ENCODE results near the gene MNS1.

Gene MNS1

GRCh38 chr15:56459096-56459495, 5.8 kb downstream of the MNS1 start:
- Histone ChIP-seq H3K18ac (ENCODE audit: low read length) (no peak overlapping the region), H2BK120ac (ENCODE audit: insufficient read depth, low read length, poor library complexity) (no peak overlapping the region), H3K4me2 (ENCODE audit: low read length) (no peak overlapping the region), H3K27ac (ENCODE audit: low read depth, low read length) (no peak overlapping the region), H3K4me3 (ENCODE audit: low read depth, low read length) (no peak overlapping the region), H3K9me3 (ENCODE audit: insufficient read depth, low read depth, low read length) (no peaks in the 10 kb centered on the region), H3K9ac (ENCODE audit: low read length) (no peak overlapping the region), H2AK5ac (ENCODE audit: low read length) (no peak overlapping the region), H4K8ac (ENCODE audit: low read depth, low read length) (no peak overlapping the region), H4K12ac (ENCODE audit: low read depth, low read length) (no peak overlapping the region), H3K79me2 (ENCODE audit: control insufficient read depth, insufficient read depth, low read length, poor library complexity) (no peaks in the 10 kb centered on the region), H2BK5ac (ENCODE audit: low read depth, low read length, poor library complexity) (no peak overlapping the region), H3K79me1 (ENCODE audit: low read length) (no peaks in the 10 kb centered on the region), H3K4me1 (ENCODE audit: control insufficient read depth in 1 of 2, insufficient read depth in 2 of 2, low read length in 2 of 2) (no peaks in the 10 kb centered on the region), H2AFZ (ENCODE audit: insufficient read depth, low read length, poor library complexity) (no peak overlapping the region), H2BK12ac (ENCODE audit: low read length) (no peak overlapping the region), H3K4ac (ENCODE audit: low read depth, low read length) (no peak overlapping the region), H4K91ac (ENCODE audit: low read depth, low read length) (no peak overlapping the region), H3K36me3 (ENCODE audit: control insufficient read depth in 1 of 2, insufficient read depth in 2 of 2, low read length in 2 of 2) (no peaks in the 10 kb centered on the region), H3K23ac (ENCODE audit: low read length) (no peak overlapping the region), H3K27me3 (ENCODE audit: insufficient read depth, low read length) (no peaks in the 10 kb centered on the region), H3K14ac (ENCODE audit: low read length) (no peak overlapping the region)
- DNase-seq = no peak
- WGBS (ENCODE audit: extremely low coverage, insufficient coverage, insufficient read length) = no CpG with 5 or more reads among the region's 2 CpGs

- DNase-seq = no peak
- no peaks in the 10 kb centered on the region for H3K9me3 ChIP-seq (ENCODE audit: insufficient read depth, low read depth, low read length)
- H4K12ac ChIP-seq (ENCODE audit: low read depth, low read length) = no peak overlapping the region
- H2AFZ ChIP-seq (ENCODE audit: insufficient read depth, low read length, poor library complexity) = no peak overlapping the region
- H3K27ac ChIP-seq (ENCODE audit: low read depth, low read length) = no peak overlapping the region
- H3K79me2 ChIP-seq (ENCODE audit: control insufficient read depth, insufficient read depth, low read length, poor library complexity) = no peaks in the 10 kb centered on the region
- H3K27me3 ChIP-seq (ENCODE audit: insufficient read depth, low read length) = no peaks in the 10 kb centered on the region
- no peak overlapping the region for H2AK5ac ChIP-seq (ENCODE audit: low read length)
- no peak overlapping the region for H2BK5ac ChIP-seq (ENCODE audit: low read depth, low read length, poor library complexity)
- H3K14ac ChIP-seq (ENCODE audit: low read length) = no peak overlapping the region
- H3K18ac ChIP-seq (ENCODE audit: low read length) = no peak overlapping the region
- no peak overlapping the region for H3K9ac ChIP-seq (ENCODE audit: low read length)
- no peaks in the 10 kb centered on the region for H3K36me3 ChIP-seq (ENCODE audit: control insufficient read depth in 1 of 2, insufficient read depth in 2 of 2, low read length in 2 of 2)
- no peak overlapping the region for H2BK12ac ChIP-seq (ENCODE audit: low read length)
- H3K23ac ChIP-seq (ENCODE audit: low read length) = no peak overlapping the region
- H3K4me1 ChIP-seq (ENCODE audit: control insufficient read depth in 1 of 2, insufficient read depth in 2 of 2, low read length in 2 of 2) = no peaks in the 10 kb centered on the region
- no peak overlapping the region for H3K4me3 ChIP-seq (ENCODE audit: low read depth, low read length)
- H3K79me1 ChIP-seq (ENCODE audit: low read length) = no peaks in the 10 kb centered on the region
- no peak overlapping the region for H4K91ac ChIP-seq (ENCODE audit: low read depth, low read length)
- no peak overlapping the region for H3K4ac ChIP-seq (ENCODE audit: low read depth, low read length)
- no peak overlapping the region for H2BK120ac ChIP-seq (ENCODE audit: insufficient read depth, low read length, poor library complexity)
- no peak overlapping the region for H3K4me2 ChIP-seq (ENCODE audit: low read length)
- H4K8ac ChIP-seq (ENCODE audit: low read depth, low read length) = no peak overlapping the region
- no CpG with 5 or more reads among the region's 3 CpGs for WGBS (ENCODE audit: extremely low coverage, insufficient coverage, insufficient read length)
Observed at GRCh38 chr15:56456229-56456628, 8.7 kb downstream of the MNS1 start.

DNA sequence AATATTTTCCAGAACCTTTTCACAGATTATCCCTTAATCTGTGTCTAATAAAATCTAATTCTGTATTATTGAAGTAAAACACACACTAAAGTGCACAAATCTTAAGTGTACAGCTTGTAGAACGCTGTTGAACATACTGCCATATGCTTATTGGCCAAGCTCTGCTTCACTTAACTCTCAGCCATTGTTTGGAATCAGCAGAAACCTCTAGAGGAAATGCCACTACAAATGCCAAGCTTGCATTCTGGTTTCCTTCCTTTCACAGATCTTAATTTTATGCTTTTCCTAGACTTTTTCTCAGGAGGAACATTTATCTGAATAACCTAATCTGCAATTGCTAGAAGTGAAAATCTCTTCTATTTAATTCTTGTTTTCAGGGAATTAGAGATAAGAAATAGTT, 10.1 kb downstream of the MNS1 start:
- no peak overlapping the region for H4K12ac ChIP-seq (ENCODE audit: low read depth, low read length)
- H3K23ac ChIP-seq (ENCODE audit: low read length) = no peak overlapping the region
- no peak overlapping the region for H2AK5ac ChIP-seq (ENCODE audit: low read length)
- H3K79me1 ChIP-seq (ENCODE audit: low read length) = no peaks in the 10 kb centered on the region
- no peak overlapping the region for H2BK120ac ChIP-seq (ENCODE audit: insufficient read depth, low read length, poor library complexity)
- H2BK5ac ChIP-seq (ENCODE audit: low read depth, low read length, poor library complexity) = no peak overlapping the region
- no peak overlapping the region for H3K18ac ChIP-seq (ENCODE audit: low read length)
- H3K14ac ChIP-seq (ENCODE audit: low read length) = no peak overlapping the region
- H3K79me2 ChIP-seq (ENCODE audit: control insufficient read depth, insufficient read depth, low read length, poor library complexity) = no peaks in the 10 kb centered on the region
- H3K27ac ChIP-seq (ENCODE audit: low read depth, low read length) = no peak overlapping the region
- H3K9me3 ChIP-seq (ENCODE audit: insufficient read depth, low read depth, low read length) = no peaks in the 10 kb centered on the region
- H3K9ac ChIP-seq (ENCODE audit: low read length) = no peak overlapping the region
- DNase-seq = no peak
- H2AFZ ChIP-seq (ENCODE audit: insufficient read depth, low read length, poor library complexity) = no peak overlapping the region
- H3K36me3 ChIP-seq (ENCODE audit: control insufficient read depth in 1 of 2, insufficient read depth in 2 of 2, low read length in 2 of 2) = no peaks in the 10 kb centered on the region
- no peak overlapping the region for H2BK12ac ChIP-seq (ENCODE audit: low read length)
- no peak overlapping the region for H3K4me3 ChIP-seq (ENCODE audit: low read depth, low read length)
- H3K4me1 ChIP-seq (ENCODE audit: control insufficient read depth in 1 of 2, insufficient read depth in 2 of 2, low read length in 2 of 2) = no peaks in the 10 kb centered on the region
- no peaks in the 10 kb centered on the region for H3K27me3 ChIP-seq (ENCODE audit: insufficient read depth, low read length)
- no peak overlapping the region for H3K4ac ChIP-seq (ENCODE audit: low read depth, low read length)
- no peak overlapping the region for H4K91ac ChIP-seq (ENCODE audit: low read depth, low read length)
- no peak overlapping the region for H3K4me2 ChIP-seq (ENCODE audit: low read length)
- no peak overlapping the region for H4K8ac ChIP-seq (ENCODE audit: low read depth, low read length)
- WGBS (ENCODE audit: extremely low coverage, insufficient coverage, insufficient read length) = no CpG with 5 or more reads among the region's 1 CpG

DNA sequence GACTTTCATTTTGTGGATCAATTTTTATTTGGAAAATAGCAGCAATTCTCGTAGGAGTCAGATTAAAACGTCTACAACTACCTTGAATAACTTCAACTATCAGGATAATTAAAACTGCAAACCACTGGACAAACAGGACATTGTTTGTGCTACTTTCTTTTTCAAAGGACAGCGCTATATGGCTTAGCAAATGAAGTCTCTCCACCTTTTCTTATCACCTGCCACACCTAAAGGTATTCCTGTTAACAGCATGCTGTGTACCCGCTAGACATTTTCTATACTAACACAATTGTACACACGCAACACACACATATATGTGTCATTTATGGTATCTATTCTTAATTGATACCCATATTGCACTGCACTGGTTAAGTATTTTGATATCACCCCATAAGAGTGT, 19.2 kb downstream of the MNS1 start:
- Histone ChIP-seq H4K91ac (ENCODE audit: low read depth, low read length) (no peak overlapping the region), H3K27ac (ENCODE audit: low read depth, low read length) (no peak overlapping the region)

More for the DNA sequence above, 19.2 kb downstream of the MNS1 start:
- Histone ChIP-seq H2BK120ac (ENCODE audit: insufficient read depth, low read length, poor library complexity) (no peak overlapping the region), H2BK12ac (ENCODE audit: low read length) (no peak overlapping the region), H3K4me1 (ENCODE audit: control insufficient read depth in 1 of 2, insufficient read depth in 2 of 2, low read length in 2 of 2) (no peaks in the 10 kb centered on the region), H3K9ac (ENCODE audit: low read length) (no peak overlapping the region), H3K79me2 (ENCODE audit: control insufficient read depth, insufficient read depth, low read length, poor library complexity) (no peaks in the 10 kb centered on the region), H3K14ac (ENCODE audit: low read length) (no peak overlapping the region), H2AFZ (ENCODE audit: insufficient read depth, low read length, poor library complexity) (no peak overlapping the region), H3K9me3 (ENCODE audit: insufficient read depth, low read depth, low read length) (no peaks in the 10 kb centered on the region), H3K4me2 (ENCODE audit: low read length) (no peak overlapping the region), H2BK5ac (ENCODE audit: low read depth, low read length, poor library complexity) (no peak overlapping the region), H3K23ac (ENCODE audit: low read length) (no peak overlapping the region), H3K79me1 (ENCODE audit: low read length) (no peaks in the 10 kb centered on the region), H3K4ac (ENCODE audit: low read depth, low read length) (no peak overlapping the region), H4K12ac (ENCODE audit: low read depth, low read length) (no peak overlapping the region), H4K8ac (ENCODE audit: low read depth, low read length) (no peak overlapping the region), H3K27me3 (ENCODE audit: insufficient read depth, low read length) (no peaks in the 10 kb centered on the region), H3K36me3 (ENCODE audit: control insufficient read depth in 1 of 2, insufficient read depth in 2 of 2, low read length in 2 of 2) (no peaks in the 10 kb centered on the region), H3K18ac (ENCODE audit: low read length) (no peak overlapping the region), H3K4me3 (ENCODE audit: low read depth, low read length) (no peak overlapping the region), H2AK5ac (ENCODE audit: low read length) (no peak overlapping the region)
- WGBS (ENCODE audit: extremely low coverage, insufficient coverage, insufficient read length) = no CpG with 5 or more reads among the region's 5 CpGs
- DNase-seq = no peak

Data from trophoblast cell (in vitro differentiated cells and primary cell).